Right lobe of liver (tissue), 6 donors: ENCODE results near the gene TMCC3. TPM values are rescaled to one million over a fixed set of nuclear protein-coding genes. Genes with fewer than 3 reads are reported as not detected.
"Not testable (repeated sequence)": the region's sequence is repeated elsewhere in the genome, so short reads cannot be mapped to it uniquely, and the experiment has no call there.

Experiments used
- ATAC-seq, 4 donors: fragments of 200-7000 bp; cut with Tn5 transposase; one replicate each; pipeline ENCODE4 v1.9.1; 2020; ENCODE audit warnings: mild to moderate bottlenecking in 4 of 4, moderate library complexity in 4 of 4
- DNase-seq, 3 donors: peaks; one replicate each; pipeline ENCODE4 v3.0.0-alpha.2; 2020
- H3K27ac ChIP-seq, 3 donors: fragments of 200-600 bp; one replicate each; pipeline ENCODE4 v1.8.0; 2022
- H3K27me3 ChIP-seq, 2 donors: fragments of 200-600 bp; one replicate each; pipeline ENCODE4 v1.8.0; 2022
- H3K36me3 ChIP-seq, 4 donors: fragments of 200-600 bp; sonication (generic) in 1 of 4; one replicate each; pipeline versions ENCODE4 v1.5.1 to v1.8.0; 2017 to 2022; ENCODE audit warnings: control low read depth in 1 of 4
- H3K4me1 ChIP-seq, 4 donors: fragments of 200-600 bp; sonication (generic) in 1 of 4; one replicate each; pipeline versions ENCODE4 v1.5.1 to v1.8.0; 2017 to 2022; ENCODE audit warnings: control low read depth in 1 of 4
- H3K4me3 ChIP-seq, 3 donors: fragments of 200-600 bp; one replicate each; pipeline ENCODE4 v1.8.0; 2022
- H3K9me3 ChIP-seq, 4 donors: fragments of 200-600 bp; sonication (generic) in 1 of 4; one replicate each; pipeline versions ENCODE4 v1.5.1 to v1.8.0; 2017 to 2022; ENCODE audit warnings: control low read depth in 1 of 4
- CTCF ChIP-seq, 4 donors: fragments of 200-600 bp in 3 of 4; fragments of 450-650 bp in 1 of 4; IDR thresholded peaks; one replicate each; pipeline versions ENCODE4 v1.5.1 to v1.8.0; 2016 to 2022; ENCODE audit warnings: antibody characterized with exemption in 4 of 4, mild to moderate bottlenecking in 2 of 4
- POLR2A ChIP-seq: fragments of 450-650 bp; IDR thresholded peaks from one replicate; pipeline ENCODE4 v1.6.1; 2017; ENCODE audit warnings: antibody characterized with exemption, mild to moderate bottlenecking
- WGBS: methylation state at CpG from one replicate; pipeline ENCODE4 v1.1.6; 2018; ENCODE audit warnings: low coverage, low lambda C conversion rate; ENCODE audit not compliant: insufficient coverage; ENCODE audit errors: missing lambda C conversion rate; 5-methylcytosine and 5-hydroxymethylcytosine counted together
- intact Hi-C, 2 donors: fragments of 100-400 bp; cut with DNase I; formaldehyde crosslinking; loops; one replicate each; pipeline versions ENCODE4 v1.11.2 to v1.14.1; 2022
- total RNA-seq, 6 experiments: library from RNA; depleted of rRNA in 2 of 6; stranded (reverse); fragments of >200 nt in 2 of 6; fragmentation: NEBNext Ultra II Directional in 3 of 6; extraction: Animal tissue kit (Norgen Biotek cat#: 25700) in 3 of 6; gene quantifications; one replicate each; pipeline versions ENCODE4 v1.1.0 to v1.2.4, GENCODE V29; 2016 to 2023
- donor health status: DM: no; HTN: yes; CAD: no.
- donor health status: DM: no; HTN: no; CAD: no.
- donor health status: DM: no; HTN: no; CAD: no.
- donor health status: DM: no; HTN: yes; CAD: no.
- donor health status: DM: no; HTN: yes; CAD: no.

TMCC3 gene
- total RNA-seq, 6 experiments from 2014 or later: 2.1 to 6.2 (median 3.2) TPM

- Histone ChIP-seq H3K4me3 (no peak overlapping the region), H3K9me3 (no peaks in the 10 kb centered on the region), H3K36me3 (no peaks in the 10 kb centered on the region), H3K27ac (no peak overlapping the region), H3K4me1 (no peaks in the 10 kb centered on the region), H3K27me3 (no peaks in the 10 kb centered on the region)
- DNase-seq: no peak
- TF ChIP-seq CTCF (IDR thresholded peaks at IDR 0.05): no peak
- no peak for TF ChIP-seq POLR2A
- ATAC-seq: no peak
- 86% methylated on average over 9 of the region's 15 CpGs for WGBS
- intact Hi-C loops: no loop called here
Observed at GRCh38 chr12:94553875-94554274, 96.5 kb downstream of the TMCC3 start.

- DNase-seq: no peak
- TF ChIP-seq POLR2A: no peak
- no peak for TF ChIP-seq CTCF (IDR thresholded peaks at IDR 0.05)
- H3K4me3 ChIP-seq: no peak overlapping the region
- WGBS: 40% methylated on average over 4 of the region's 6 CpGs
- H3K27me3 ChIP-seq: no peaks in the 10 kb centered on the region
- ATAC-seq: no peak
- no peaks in the 10 kb centered on the region for H3K36me3 ChIP-seq
- H3K27ac ChIP-seq: no peak overlapping the region
- H3K4me1 ChIP-seq: no peaks in the 10 kb centered on the region
- intact Hi-C loops: no loop called here
- H3K9me3 ChIP-seq: no peaks in the 10 kb centered on the region
Observed at GRCh38 chr12:94553130-94553519, 97.2 kb downstream of the TMCC3 start.

- no peak for TF ChIP-seq POLR2A
- TF ChIP-seq CTCF (IDR thresholded peaks at IDR 0.05): no peak
- intact Hi-C loops: no loop called here
- H3K4me1 ChIP-seq: no peaks in the 10 kb centered on the region
- WGBS: 47% methylated on average over 4 of the region's 4 CpGs
- H3K27ac ChIP-seq: no peak overlapping the region
- no peak overlapping the region for H3K4me3 ChIP-seq
- peak in 1 of 4 donors; percentile 81 for ATAC-seq
- no peaks in the 10 kb centered on the region for H3K36me3 ChIP-seq
- no peak for DNase-seq
- no peaks in the 10 kb centered on the region for H3K27me3 ChIP-seq
- no peaks in the 10 kb centered on the region for H3K9me3 ChIP-seq
Observed at GRCh38 chr12:94551810-94552209, 98.5 kb downstream of the TMCC3 start.

- 75% methylated on average over 4 of the region's 5 CpGs for WGBS
- TF ChIP-seq POLR2A (no peak), CTCF (IDR thresholded peaks at IDR 0.05) (no peak)
- H3K4me1 ChIP-seq: no peaks in the 10 kb centered on the region
- intact Hi-C loops: no loop called here
- no peak for DNase-seq
- H3K4me3 ChIP-seq: no peak overlapping the region
- no peaks in the 10 kb centered on the region for H3K27me3 ChIP-seq
- ATAC-seq: peak in 1 of 4 donors; percentile 9
- H3K27ac ChIP-seq: no peak overlapping the region
- H3K9me3 ChIP-seq: no peaks in the 10 kb centered on the region
- H3K36me3 ChIP-seq: no peaks in the 10 kb centered on the region
Observed at GRCh38 chr12:94550964-94551363, 99.4 kb downstream of the TMCC3 start.

GRCh38 chr12:94548833-94549232 is 101.5 kb downstream of the TMCC3 start:
- H3K9me3 ChIP-seq, H3K36me3 ChIP-seq, H3K27ac ChIP-seq, ATAC-seq, DNase-seq, H3K27me3 ChIP-seq, H3K4me3 ChIP-seq, H3K4me1 ChIP-seq: not testable (repeated sequence)
- intact Hi-C loops: loop anchor here in 1 of 2 donors (10.0 kb wide), 1 partner anchor 216 kb away; no protein-coding TSS in a partner anchor
- WGBS: 89% methylated on average over 5 of the region's 5 CpGs
